RPMI8226 (cell line): Measurements from ENCODE around the gene RUSC2.
"Not testable (repeated sequence)": the region's sequence is repeated elsewhere in the genome, so short reads cannot be mapped to it uniquely, and the experiment has no call there.

Experiments used
- DNase-seq: peaks from one replicate; pipeline ENCODE4 v3.0.0-alpha.2; 2015

The RUSC2 gene

GRCh38 chr9:35498245-35498644 lies 8.3 kb downstream of the RUSC2 start:
- DNase-seq, result not testable (repeated sequence)

GRCh38 chr9:35499029-35499700 lies 9.3 kb downstream of the RUSC2 start:
- no peak for DNase-seq

DNA sequence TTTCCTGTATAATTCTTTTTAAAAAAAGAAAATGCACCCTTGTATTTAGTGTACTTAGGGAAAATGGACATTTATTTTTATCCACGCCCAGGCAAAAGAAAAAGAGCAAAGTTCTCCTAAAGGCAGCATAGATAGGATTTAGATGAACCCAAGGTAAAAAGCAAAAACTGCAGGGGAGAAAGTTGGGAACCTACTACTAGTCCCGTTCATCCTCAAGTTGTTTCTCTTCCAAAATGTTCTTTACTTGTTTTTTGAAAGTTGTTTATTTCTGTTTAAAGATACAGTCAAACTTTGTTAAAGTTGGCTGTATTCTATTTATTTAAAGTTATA lies 9.8 kb downstream of the RUSC2 start:
- no peak for DNase-seq

GRCh38 chr9:35500130-35500748 lies 10.3 kb downstream of the RUSC2 start:
- DNase-seq, result no peak

- DNase-seq, result no peak
Measured at GRCh38 chr9:35501946-35502345, 12.0 kb downstream of the RUSC2 start.

DNA sequence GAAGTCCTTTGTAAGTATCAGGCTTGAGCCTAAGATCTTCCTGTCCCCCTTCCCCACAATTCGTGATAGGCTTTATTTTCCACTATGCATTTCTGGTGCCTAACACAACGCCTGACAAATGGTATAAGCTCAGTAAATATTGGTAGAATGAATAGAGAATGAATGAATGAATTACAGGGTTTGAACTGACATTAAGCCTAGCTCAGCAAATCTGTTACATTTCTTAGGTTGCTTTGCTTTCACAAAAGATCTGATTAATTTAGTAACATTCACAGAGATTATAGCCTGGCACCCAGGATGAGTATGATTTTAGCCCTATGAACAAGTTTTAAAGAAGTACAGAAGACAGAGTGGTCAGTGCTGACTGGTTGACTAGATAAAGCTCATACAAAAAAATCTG lies 16.4 kb downstream of the RUSC2 start:
- no peak for DNase-seq

GRCh38 chr9:35508069-35508468 lies 18.2 kb downstream of the RUSC2 start:
- no peak for DNase-seq

GRCh38 chr9:35510383-35510753 lies 20.5 kb downstream of the RUSC2 start:
- no peak for DNase-seq

DNA sequence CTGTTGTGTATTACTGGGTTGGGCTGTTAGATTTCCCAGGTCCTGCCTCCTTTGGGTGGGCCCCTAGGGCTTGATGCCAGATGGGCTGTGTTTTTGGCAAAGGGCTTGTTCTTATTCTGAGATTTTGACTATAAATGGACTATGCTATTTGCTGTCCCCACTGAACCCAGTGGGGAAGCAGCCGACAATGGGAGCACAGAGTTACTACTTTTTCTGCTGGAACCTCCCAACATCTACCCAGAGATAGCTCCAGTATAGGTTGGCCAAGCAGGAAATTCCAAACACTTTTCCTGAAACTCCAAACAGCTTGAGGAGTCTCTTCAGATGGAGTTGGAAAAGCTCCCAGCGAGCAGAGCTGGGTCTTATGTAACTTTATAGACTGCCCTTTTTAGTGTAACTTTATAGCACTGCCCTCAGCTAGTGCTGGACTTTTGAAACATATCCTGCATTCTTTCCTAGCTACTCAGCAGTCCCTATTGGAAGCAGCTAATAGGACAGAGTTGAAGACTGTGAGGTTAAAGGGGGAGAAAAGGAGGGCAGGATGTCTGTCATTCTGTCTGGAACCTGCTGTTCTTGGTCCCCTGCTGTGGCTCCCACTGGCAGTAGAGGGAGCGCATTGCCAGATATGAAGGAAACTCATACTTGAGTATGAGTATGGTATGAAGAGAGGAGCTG lies 21.0 kb downstream of the RUSC2 start:
- no peak for DNase-seq

DNA sequence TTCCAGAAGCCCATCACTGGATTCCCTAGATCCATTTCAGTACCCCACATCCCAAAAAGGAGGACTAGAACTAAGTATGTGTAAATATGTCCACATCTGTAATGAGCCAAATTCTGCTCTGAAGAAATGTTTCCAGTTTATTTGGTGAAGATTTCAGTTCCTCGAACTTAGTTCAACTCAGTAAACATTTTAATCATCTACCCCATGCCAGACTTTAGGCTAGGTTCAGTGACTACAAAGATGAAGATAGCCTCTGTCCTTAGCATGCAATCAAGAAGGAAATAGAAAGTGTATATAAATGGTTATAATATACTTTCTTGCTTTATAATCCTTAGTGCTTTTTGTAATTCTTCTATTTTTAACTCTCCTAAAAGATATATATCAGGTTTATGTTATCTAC lies 21.5 kb downstream of the RUSC2 start:
- DNase-seq, result no peak

- DNase-seq, result no peak
Measured at GRCh38 chr9:35515766-35516165, 25.9 kb downstream of the RUSC2 start.

- no peak for DNase-seq
Measured at GRCh38 chr9:35516479-35516878, 26.6 kb downstream of the RUSC2 start.

DNA sequence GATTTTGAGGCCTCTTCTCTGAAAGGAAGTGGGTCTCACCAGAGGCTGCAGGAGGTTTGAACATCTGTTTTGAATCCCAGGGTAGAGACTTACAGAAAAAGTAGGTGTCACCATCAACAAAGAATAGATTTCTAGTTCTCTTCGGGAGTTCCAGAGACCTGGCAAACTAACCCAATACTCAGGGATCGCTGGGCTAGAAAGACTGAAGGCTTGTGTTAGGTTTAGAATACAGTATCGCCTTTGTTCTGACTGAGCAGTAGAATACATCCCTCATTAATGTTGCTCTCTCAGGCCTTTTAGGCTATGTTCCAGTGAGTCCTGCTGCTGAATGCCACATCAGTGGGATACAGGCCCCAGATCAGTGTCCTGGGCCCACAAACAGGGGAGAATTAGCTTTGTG lies 27.2 kb downstream of the RUSC2 start:
- no peak for DNase-seq

- DNase-seq, result no peak
Measured at GRCh38 chr9:35517552-35518224, 27.8 kb downstream of the RUSC2 start.

GRCh38 chr9:35518225-35518821 lies 28.4 kb downstream of the RUSC2 start:
- no peak for DNase-seq

DNA sequence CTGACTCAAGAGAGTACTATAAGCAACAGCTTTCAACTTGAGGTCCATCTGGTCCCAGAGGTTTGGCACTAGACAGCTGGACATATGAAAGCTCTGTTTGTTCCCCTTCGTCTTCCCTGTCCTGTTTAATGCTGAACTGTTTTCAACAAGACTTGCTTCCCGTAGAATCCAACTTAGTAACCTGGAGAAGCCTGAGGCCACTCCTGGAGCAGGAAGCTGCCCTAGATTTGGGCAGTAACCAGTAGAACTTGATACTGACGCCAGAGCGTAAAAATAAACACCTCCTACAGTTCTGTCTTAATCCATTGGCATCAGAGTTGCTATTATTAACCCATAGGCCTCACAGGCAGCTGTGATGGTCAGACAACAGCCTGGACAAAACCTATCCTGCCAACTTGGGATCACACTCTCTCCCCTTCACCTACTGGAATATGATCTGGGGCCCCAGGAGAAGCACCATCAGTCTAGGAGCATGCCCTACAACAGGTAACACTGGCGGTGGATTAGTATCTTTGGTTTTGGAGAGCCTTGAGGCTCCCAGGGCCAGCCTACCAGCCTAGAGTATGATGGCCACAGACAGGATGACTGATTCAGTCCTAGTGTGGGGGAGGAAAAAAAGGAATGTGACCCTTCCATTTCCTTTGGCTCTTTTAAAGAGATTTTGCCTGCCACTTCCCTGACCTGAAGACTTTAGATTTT lies 29.2 kb downstream of the RUSC2 start:
- no peak for DNase-seq

DNA sequence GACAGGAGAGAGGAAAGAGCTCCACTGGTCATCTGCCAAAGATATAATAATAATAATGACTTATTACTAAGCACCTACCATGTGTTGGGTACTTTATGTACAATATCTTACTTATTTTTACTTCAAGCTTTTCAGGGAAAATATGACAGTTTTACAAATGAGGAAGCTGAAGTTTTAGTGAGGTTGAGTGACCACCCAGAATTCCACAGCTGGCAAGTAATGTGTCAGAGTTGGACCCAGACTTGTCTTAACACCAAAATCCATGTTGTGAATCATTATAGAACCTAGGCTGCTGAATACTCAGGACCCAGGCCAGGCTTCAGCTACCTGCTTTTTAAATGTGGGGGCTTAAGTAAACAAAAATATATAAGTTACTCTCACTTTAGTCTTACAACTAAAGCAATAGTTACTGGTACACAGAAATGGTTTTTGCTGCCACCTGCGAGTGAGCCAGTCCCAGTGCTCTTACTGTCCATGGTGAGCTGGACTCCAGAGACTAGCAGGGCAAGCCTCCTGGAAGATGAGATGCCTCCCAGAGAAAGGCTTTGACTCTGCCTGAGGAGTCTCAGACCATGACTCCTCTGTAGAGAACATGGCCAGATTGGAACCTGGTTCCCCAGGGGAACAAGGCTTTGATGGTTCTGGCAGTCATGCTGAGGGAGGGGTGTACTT lies 29.9 kb downstream of the RUSC2 start:
- no peak for DNase-seq

DNA sequence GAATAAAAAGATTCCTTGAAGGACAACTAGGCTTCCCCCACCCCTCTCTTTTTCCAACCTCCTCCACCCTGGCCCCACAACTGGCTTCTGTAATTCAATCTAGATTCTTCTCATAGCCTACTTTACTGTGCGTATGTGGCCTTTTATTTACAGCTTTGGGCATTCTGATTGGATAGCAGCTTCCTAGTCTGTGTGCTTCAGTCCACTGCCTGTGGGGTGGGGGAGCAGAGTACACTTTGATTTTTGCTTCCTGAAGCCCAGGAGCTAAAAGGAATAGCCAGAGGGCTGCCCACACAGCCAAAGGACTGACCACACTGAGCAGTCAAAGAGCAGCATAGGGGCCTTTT lies 30.4 kb downstream of the RUSC2 start:
- no peak for DNase-seq

GRCh38 chr9:35521708-35522107 lies 31.8 kb downstream of the RUSC2 start:
- no peak for DNase-seq

- DNase-seq, result no peak
Measured at GRCh38 chr9:35522187-35522586, 32.3 kb downstream of the RUSC2 start.

GRCh38 chr9:35522700-35523099 lies 32.8 kb downstream of the RUSC2 start:
- no peak for DNase-seq

- not testable (repeated sequence) for DNase-seq
Measured at GRCh38 chr9:35523556-35523955, 33.6 kb downstream of the RUSC2 start.
